Smooth muscle cell (in vitro differentiated cells): ENCODE data around the gene A4GALT. TPM values are rescaled to one million over a fixed set of nuclear protein-coding genes. Genes with fewer than 3 reads are reported as not detected.

ENCODE experiments used
- DNase-seq: peaks from one replicate; lab custom pipeline; 2025; ENCODE audit not compliant: unreplicated experiment; lab: John Stamatoyannopoulos, UW
- H2AFZ ChIP-seq: fragments of 200-600 bp; sonication (generic); 2 replicates; pipeline ENCODE4 v1.6.0; 2016; ENCODE audit warnings: antibody characterized with exemption, low read depth, mild to moderate bottlenecking
- H3F3A ChIP-seq: fragments of 200-600 bp; sonication (generic); 2 replicates; pipeline ENCODE4 v1.6.0; 2017; ENCODE audit warnings: antibody characterized with exemption, low read depth
- H3K27ac ChIP-seq: fragments of 200-600 bp; sonication (generic); 2 replicates; pipeline ENCODE4 v1.5.1; 2016; ENCODE audit warnings: low read depth, mild to moderate bottlenecking
- H3K27me3 ChIP-seq: fragments of 200-600 bp; sonication (generic); 2 replicates; pipeline ENCODE4 v1.6.1; 2016; ENCODE audit warnings: low read depth, mild to moderate bottlenecking
- H3K36me3 ChIP-seq: fragments of 200-600 bp; sonication (generic); 2 replicates; pipeline ENCODE4 v1.5.1; 2016; ENCODE audit warnings: low read depth
- H3K4me1 ChIP-seq: fragments of 200-600 bp; sonication (generic); 2 replicates; pipeline ENCODE4 v1.5.1; 2016; ENCODE audit warnings: low read depth
- H3K4me2 ChIP-seq: fragments of 200-600 bp; sonication (generic); 2 replicates; pipeline ENCODE4 v1.6.0; 2016; ENCODE audit warnings: mild to moderate bottlenecking
- H3K4me3 ChIP-seq: fragments of 200-600 bp; sonication (generic); 2 replicates; pipeline ENCODE4 v1.5.1; 2016; ENCODE audit warnings: mild to moderate bottlenecking
- H3K79me2 ChIP-seq: fragments of 200-600 bp; sonication (generic); 2 replicates; pipeline ENCODE4 v1.6.0; 2016; ENCODE audit warnings: low read depth, mild to moderate bottlenecking
- H3K9ac ChIP-seq: fragments of 200-600 bp; sonication (generic); 2 replicates; pipeline ENCODE4 v1.6.0; 2016; ENCODE audit warnings: low read depth
- H3K9me3 ChIP-seq: fragments of 200-600 bp; sonication (generic); replicated peaks from 2 replicates; pipeline ENCODE4 v1.5.1; 2016; ENCODE audit warnings: low read depth
- H4K20me1 ChIP-seq: fragments of 200-600 bp; sonication (generic); 2 replicates; pipeline ENCODE4 v1.6.0; 2016; ENCODE audit warnings: low read depth
- WGBS: methylation state at CpG from one replicate; pipeline ENCODE4 v1.1.7; 2016; ENCODE audit warnings: low lambda C conversion rate; 5-methylcytosine and 5-hydroxymethylcytosine counted together
- polyA plus RNA-seq: library from polyadenylated mRNA; unstranded; fragments of >200 nt; fragmentation: Nextera tagmentation; extraction: Ambion mirVana; gene quantifications from 2 replicates; pipeline ENCODE4 v1.2.1, GENCODE V29; 2016
- total RNA-seq: library from RNA; depleted of rRNA; stranded (reverse); fragments of >200 nt; gene quantifications from 2 replicates; pipeline ENCODE4 v1.2.3, GENCODE V29; 2014
- TF ChIP-seq, protein P1 (sequence below): fragments of 200-600 bp; sonication (generic); IDR thresholded peaks from 2 replicates; pipeline ENCODE4 v1.5.1; 2017; ENCODE audit warnings: borderline replicate concordance, mild to moderate bottlenecking, antibody characterized with exemption; ENCODE audit not compliant: insufficient read depth, poor library complexity, severe bottlenecking

The A4GALT gene
- total and polyA plus RNA-seq, 2 experiments from 2014 or later: 0.99 to 1.6 TPM

DNA sequence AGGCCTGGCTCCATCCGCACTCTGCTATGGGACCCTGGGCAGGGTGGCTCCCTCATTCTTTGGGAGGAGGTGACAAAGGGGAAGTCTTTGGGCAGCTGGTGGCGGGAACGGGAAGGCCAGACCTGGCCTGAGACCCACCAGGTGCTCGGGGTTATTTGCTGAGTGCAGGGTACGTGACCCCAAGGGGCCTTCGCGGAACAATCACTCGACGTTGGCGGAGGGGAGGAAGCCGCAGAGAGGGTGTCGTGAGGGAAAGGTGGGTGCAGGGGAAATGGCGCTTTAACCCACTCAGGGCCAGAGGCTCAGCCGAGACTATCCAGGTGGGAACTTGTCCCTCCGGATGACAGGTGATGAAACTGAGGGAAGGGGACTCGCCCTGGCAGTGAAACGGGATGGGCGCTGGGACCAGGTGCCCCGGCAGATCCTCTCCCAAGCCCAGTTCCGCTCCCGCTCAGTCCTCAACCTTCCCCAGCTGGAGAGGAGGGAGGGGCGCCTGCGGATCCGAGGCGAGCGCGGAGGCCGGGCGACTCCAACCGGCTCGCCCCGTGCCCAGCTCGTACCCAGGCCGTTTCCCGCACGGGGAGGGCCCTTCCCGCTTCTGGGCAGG is 911 bp downstream of the A4GALT start:
- Histone ChIP-seq H4K20me1 (no peaks in the 10 kb centered on the region), H2AFZ (peak overlapping the region; percentile 72), H3K27ac (no peak overlapping the region), H3F3A (peaks cover 4% of the 10 kb centered on the region), H3K9ac (no peak overlapping the region), H3K36me3 (no peaks in the 10 kb centered on the region), H3K4me2 (peak overlapping the region; percentile 95), H3K9me3 (no peaks in the 10 kb centered on the region), H3K79me2 (no peaks in the 10 kb centered on the region), H3K4me1 (peaks cover 10% of the 10 kb centered on the region), H3K27me3 (peaks cover 32% of the 10 kb centered on the region), H3K4me3 (peak overlapping the region; percentile 58)
- DNase-seq: no peak
- WGBS: 11% methylated on average over 30 of the region's 37 CpGs
- TF ChIP-seq, protein P1, sequence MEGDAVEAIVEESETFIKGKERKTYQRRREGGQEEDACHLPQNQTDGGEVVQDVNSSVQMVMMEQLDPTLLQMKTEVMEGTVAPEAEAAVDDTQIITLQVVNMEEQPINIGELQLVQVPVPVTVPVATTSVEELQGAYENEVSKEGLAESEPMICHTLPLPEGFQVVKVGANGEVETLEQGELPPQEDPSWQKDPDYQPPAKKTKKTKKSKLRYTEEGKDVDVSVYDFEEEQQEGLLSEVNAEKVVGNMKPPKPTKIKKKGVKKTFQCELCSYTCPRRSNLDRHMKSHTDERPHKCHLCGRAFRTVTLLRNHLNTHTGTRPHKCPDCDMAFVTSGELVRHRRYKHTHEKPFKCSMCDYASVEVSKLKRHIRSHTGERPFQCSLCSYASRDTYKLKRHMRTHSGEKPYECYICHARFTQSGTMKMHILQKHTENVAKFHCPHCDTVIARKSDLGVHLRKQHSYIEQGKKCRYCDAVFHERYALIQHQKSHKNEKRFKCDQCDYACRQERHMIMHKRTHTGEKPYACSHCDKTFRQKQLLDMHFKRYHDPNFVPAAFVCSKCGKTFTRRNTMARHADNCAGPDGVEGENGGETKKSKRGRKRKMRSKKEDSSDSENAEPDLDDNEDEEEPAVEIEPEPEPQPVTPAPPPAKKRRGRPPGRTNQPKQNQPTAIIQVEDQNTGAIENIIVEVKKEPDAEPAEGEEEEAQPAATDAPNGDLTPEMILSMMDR: no peak

DNA sequence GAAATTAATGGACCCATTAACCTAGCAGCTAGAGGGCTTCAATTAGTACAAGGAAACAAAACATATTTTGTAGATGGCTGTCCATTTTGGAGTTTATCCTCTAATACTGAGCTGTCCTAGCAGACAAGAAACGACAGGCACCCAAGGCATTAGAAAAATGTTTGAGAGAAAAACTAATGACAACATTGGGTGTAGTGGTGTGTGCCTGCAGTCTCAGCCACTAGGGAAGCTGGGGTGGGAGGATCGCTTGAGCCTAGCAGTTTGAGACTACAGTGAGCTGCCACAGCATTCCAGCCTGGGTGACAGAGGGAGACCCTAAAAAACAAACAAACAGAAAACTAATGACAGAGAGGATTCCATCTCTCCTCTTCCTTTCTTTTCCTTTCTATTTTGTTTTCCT is 1.5 kb downstream of the A4GALT start:
- Histone ChIP-seq H3K4me2 (peak overlapping the region; percentile 95), H3K4me1 (peaks cover 10% of the 10 kb centered on the region), H3K27me3 (peaks cover 32% of the 10 kb centered on the region), H3K9me3 (no peaks in the 10 kb centered on the region), H3K36me3 (no peaks in the 10 kb centered on the region), H2AFZ (no peak overlapping the region), H4K20me1 (no peaks in the 10 kb centered on the region), H3K79me2 (no peaks in the 10 kb centered on the region), H3K4me3 (no peak overlapping the region), H3K9ac (no peak overlapping the region), H3F3A (peaks cover 4% of the 10 kb centered on the region), H3K27ac (no peak overlapping the region)
- WGBS: 35% methylated on average over 2 of the region's 2 CpGs
- TF ChIP-seq, protein P1: no peak
- DNase-seq: no peak

DNA sequence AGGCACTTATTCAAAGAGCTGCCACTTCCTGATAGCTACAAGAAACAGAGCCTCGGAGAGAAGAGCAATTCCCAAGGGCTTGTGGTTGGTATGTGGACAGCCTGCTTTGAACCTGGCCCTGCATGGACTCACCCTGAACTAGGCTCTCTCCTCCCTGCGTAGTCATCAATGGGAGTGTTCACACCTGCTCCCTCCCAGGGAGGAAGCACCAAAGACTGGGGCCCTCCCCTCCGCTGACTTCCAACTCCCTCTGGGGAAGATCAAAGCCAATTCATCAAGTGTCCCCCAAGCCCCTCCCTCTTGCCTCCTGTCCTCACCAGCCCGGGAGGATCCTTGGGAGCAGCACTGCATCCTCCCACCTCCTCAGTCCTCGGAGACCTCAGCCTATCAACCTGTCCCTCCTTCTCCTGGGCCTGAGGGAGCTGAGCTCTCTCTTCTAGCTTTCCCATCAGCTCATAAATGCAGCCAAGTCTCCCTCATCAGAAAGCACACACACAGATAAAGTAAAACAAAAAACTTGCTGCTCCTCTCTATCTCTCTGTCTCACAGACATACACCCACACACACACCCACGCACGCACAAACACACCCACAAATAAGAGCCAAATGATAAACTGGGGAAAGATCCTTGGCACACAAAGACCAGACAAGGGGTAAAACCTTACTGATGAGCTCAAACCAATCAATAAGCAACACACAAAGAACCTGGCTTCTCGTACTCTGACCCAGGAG is 3.3 kb downstream of the A4GALT start:
- peaks cover 4% of the 10 kb centered on the region for H3F3A ChIP-seq
- H3K9me3 ChIP-seq: no peaks in the 10 kb centered on the region
- 42% methylated on average over 8 of the region's 8 CpGs for WGBS
- H3K4me1 ChIP-seq: peaks cover 10% of the 10 kb centered on the region
- no peak overlapping the region for H3K4me2 ChIP-seq
- no peak for DNase-seq
- no peak overlapping the region for H3K27ac ChIP-seq
- H3K79me2 ChIP-seq: no peaks in the 10 kb centered on the region
- H3K36me3 ChIP-seq: no peaks in the 10 kb centered on the region
- H3K4me3 ChIP-seq: no peak overlapping the region
- TF ChIP-seq, protein P1: no peak
- H3K27me3 ChIP-seq: peaks cover 32% of the 10 kb centered on the region
- H4K20me1 ChIP-seq: no peaks in the 10 kb centered on the region
- H3K9ac ChIP-seq: no peak overlapping the region
- H2AFZ ChIP-seq: no peak overlapping the region
